GM23338 (cell line): ENCODE data around the gene CD1D. TPM values are rescaled to one million over a fixed set of nuclear protein-coding genes. Genes with fewer than 3 reads are reported as not detected.

Experiments used
- ATAC-seq: fragments of 200-7000 bp; cut with Tn5 transposase; 3 replicates; pipeline ENCODE4 v1.9.1; 2020
- DNase-seq: peaks from one replicate; pipeline ENCODE4 v3.0.0-alpha.2; 2015; ENCODE audit warnings: low spot score
- H2AFZ ChIP-seq: fragments of 200-600 bp; sonication (generic); 2 replicates; pipeline ENCODE4 v1.8.0; 2016; ENCODE audit warnings: antibody characterized with exemption, mild to moderate bottlenecking, moderate library complexity
- H3F3A ChIP-seq: fragments of 200-600 bp; sonication (generic); replicated peaks from 2 replicates; pipeline ENCODE4 v1.8.0; 2017; ENCODE audit warnings: antibody characterized with exemption, mixed run types, low read depth
- H3K27ac ChIP-seq: fragments of 200-600 bp; sonication (generic); 2 replicates; pipeline ENCODE4 v1.6.1; 2016; ENCODE audit warnings: low read depth
- H3K27me3 ChIP-seq: fragments of 200-600 bp; sonication (generic); 2 replicates; pipeline ENCODE4 v1.8.0; 2016; ENCODE audit warnings: mild to moderate bottlenecking, mixed run types, moderate library complexity; ENCODE audit not compliant: insufficient read depth
- H3K36me3 ChIP-seq: fragments of 200-600 bp; sonication (generic); 2 replicates; pipeline ENCODE4 v1.8.0; 2016; ENCODE audit warnings: mild to moderate bottlenecking; ENCODE audit not compliant: insufficient read depth
- H3K4me1 ChIP-seq: fragments of 200-600 bp; sonication (generic); 2 replicates; pipeline ENCODE4 v1.8.0; 2016; ENCODE audit warnings: mild to moderate bottlenecking, moderate library complexity; ENCODE audit not compliant: insufficient read depth
- H3K4me2 ChIP-seq: fragments of 200-600 bp; sonication (generic); 2 replicates; pipeline ENCODE4 v1.7.1; 2017; ENCODE audit warnings: mixed run types
- H3K4me3 ChIP-seq: fragments of 200-600 bp; sonication (generic); 2 replicates; pipeline ENCODE4 v1.6.1; 2016; ENCODE audit warnings: mixed run types
- H3K79me2 ChIP-seq: fragments of 200-600 bp; sonication (generic); replicated peaks from 2 replicates; pipeline ENCODE4 v1.8.0; 2017; ENCODE audit warnings: mild to moderate bottlenecking; ENCODE audit not compliant: insufficient read depth
- H3K9me2 ChIP-seq: fragments of 200-600 bp; sonication (generic); 2 replicates; pipeline ENCODE4 v1.8.0; 2017; ENCODE audit not compliant: insufficient read depth
- H4K20me1 ChIP-seq: fragments of 200-600 bp; sonication (generic); replicated peaks from 2 replicates; pipeline ENCODE4 v1.8.0; 2017; ENCODE audit warnings: mild to moderate bottlenecking; ENCODE audit not compliant: insufficient read depth
- H3K27ac Mint-ChIP-seq: 2 replicates; pipeline ENCODE4 v1.8.0; 2020; ENCODE audit warnings: inconsistent platforms, mild to moderate bottlenecking, moderate library complexity, mixed read lengths
- H3K27me3 Mint-ChIP-seq: 3 replicates; pipeline ENCODE4 v1.8.0; 2022; ENCODE audit warnings: low read depth, mild to moderate bottlenecking, moderate library complexity, mixed read lengths, inconsistent platforms; ENCODE audit not compliant: insufficient read depth, poor library complexity
- H3K36me3 Mint-ChIP-seq: 3 replicates; pipeline ENCODE4 v1.8.0; 2021; ENCODE audit warnings: low read depth, mild to moderate bottlenecking, inconsistent platforms, moderate library complexity, mixed read lengths
- H3K4me1 Mint-ChIP-seq: 3 replicates; pipeline ENCODE4 v1.8.0; 2020; ENCODE audit warnings: mild to moderate bottlenecking, inconsistent platforms, mixed read lengths
- H3K4me3 Mint-ChIP-seq: 3 replicates; pipeline ENCODE4 v1.8.0; 2021; ENCODE audit warnings: moderate library complexity, mild to moderate bottlenecking, inconsistent platforms, mixed read lengths
- H3K9me3 Mint-ChIP-seq: 3 replicates; pipeline ENCODE4 v1.8.0; 2020; ENCODE audit warnings: moderate library complexity, mild to moderate bottlenecking, inconsistent platforms, mixed read lengths
- CREB1 ChIP-seq: fragments of 250-450 bp; sonication (Bioruptor Pico); IDR thresholded peaks from 2 replicates; pipeline ENCODE4 v1.5.0; 2020; ENCODE audit warnings: low read depth, mild to moderate bottlenecking, moderate library complexity
- EZH2 ChIP-seq: fragments of 200-600 bp; sonication (generic); IDR thresholded peaks from one replicate; pipeline ENCODE4 v1.8.0; 2017; ENCODE audit warnings: antibody characterized with exemption, mild to moderate bottlenecking, low read depth; ENCODE audit not compliant: unreplicated experiment
- EZH2phosphoT487 ChIP-seq: fragments of 200-600 bp; sonication (generic); IDR thresholded peaks from one replicate; pipeline ENCODE4 v1.8.1; 2018; ENCODE audit warnings: antibody characterized with exemption; ENCODE audit not compliant: unreplicated experiment
- POLR2AphosphoS5 ChIP-seq: IDR thresholded peaks from 2 replicates; pipeline ENCODE4 v1.6.1; 2016; ENCODE audit warnings: antibody characterized with exemption, low read depth
- STAT1 ChIP-seq: IDR thresholded peaks from one replicate; pipeline ENCODE4 v1.6.1; 2016; ENCODE audit warnings: antibody characterized with exemption; ENCODE audit not compliant: unreplicated experiment
- ZNF114 ChIP-seq: fragments of 250-450 bp; sonication (Bioruptor Pico); IDR thresholded peaks from 2 replicates; pipeline ENCODE4 v1.5.0; 2020; ENCODE audit warnings: mild to moderate bottlenecking, moderate library complexity
- ZNF331 ChIP-seq: fragments of 250-450 bp; sonication (Bioruptor Pico); IDR thresholded peaks from 2 replicates; pipeline ENCODE4 v1.5.0; 2020; ENCODE audit warnings: low read depth, mild to moderate bottlenecking, moderate library complexity
- polyA plus RNA-seq: library from polyadenylated mRNA; unstranded; fragments of >200 nt; fragmentation: Nextera tagmentation; extraction: Ambion mirVana; gene quantifications from 2 replicates; pipeline ENCODE4 v1.2.1, GENCODE V29; 2016
- total RNA-seq: library from RNA; depleted of rRNA; stranded (reverse); fragments of >200 nt; shearing (Covaris generic); gene quantifications from 2 replicates; pipeline ENCODE4 v1.2.3, GENCODE V29; 2014
- TF ChIP-seq, protein P1 (sequence below): IDR thresholded peaks from 2 replicates; pipeline ENCODE4 v1.6.1; 2016; ENCODE audit warnings: antibody characterized with exemption
- TF ChIP-seq, protein P2 (sequence below), 2 experiments: fragments of 200-600 bp in 1 of 2; sonication (generic) in 1 of 2; conservative IDR thresholded peaks; 2 replicates each; pipeline versions ENCODE4 v1.5.1 to v1.6.1; 2016 to 2017; ENCODE audit warnings: antibody characterized with exemption in 2 of 2, low read depth in 2 of 2, mild to moderate bottlenecking in 2 of 2, moderate library complexity in 1 of 2
- TF ChIP-seq, protein P3 (sequence below): IDR thresholded peaks from one replicate; pipeline ENCODE4 v1.6.1; 2018; ENCODE audit warnings: antibody characterized with exemption; ENCODE audit not compliant: unreplicated experiment

The CD1D gene
- total and polyA plus RNA-seq, 2 experiments from 2014 or later = 1.5 to 2.7 TPM

DNA sequence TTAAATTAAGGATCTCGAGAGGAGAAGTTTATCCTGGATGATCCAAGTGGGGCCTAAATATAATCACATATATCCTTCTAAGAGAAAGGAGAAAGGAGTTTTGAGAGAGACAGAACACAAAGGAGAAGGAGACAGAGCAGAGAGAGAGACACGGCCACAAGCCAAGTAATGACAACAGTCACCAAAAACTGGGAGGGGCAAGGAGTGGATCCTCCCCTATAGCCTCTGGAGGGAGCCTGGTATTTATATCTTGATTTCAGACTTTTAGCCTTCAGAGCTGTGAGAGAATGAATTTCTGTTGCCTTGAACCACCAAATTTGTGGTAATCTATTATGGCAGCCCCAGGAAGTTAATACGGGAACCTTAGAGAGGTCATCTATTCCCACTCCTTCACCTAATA lies 49.5 kb upstream of the CD1D start (continued):
- TF ChIP-seq EZH2phosphoT487 = no peak
- TF ChIP-seq, protein P1, sequence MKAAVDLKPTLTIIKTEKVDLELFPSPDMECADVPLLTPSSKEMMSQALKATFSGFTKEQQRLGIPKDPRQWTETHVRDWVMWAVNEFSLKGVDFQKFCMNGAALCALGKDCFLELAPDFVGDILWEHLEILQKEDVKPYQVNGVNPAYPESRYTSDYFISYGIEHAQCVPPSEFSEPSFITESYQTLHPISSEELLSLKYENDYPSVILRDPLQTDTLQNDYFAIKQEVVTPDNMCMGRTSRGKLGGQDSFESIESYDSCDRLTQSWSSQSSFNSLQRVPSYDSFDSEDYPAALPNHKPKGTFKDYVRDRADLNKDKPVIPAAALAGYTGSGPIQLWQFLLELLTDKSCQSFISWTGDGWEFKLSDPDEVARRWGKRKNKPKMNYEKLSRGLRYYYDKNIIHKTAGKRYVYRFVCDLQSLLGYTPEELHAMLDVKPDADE = no peak
- TF ChIP-seq EZH2 = no peak
- TF ChIP-seq CREB1 (CRISPR knock-in tag) = no peak
- no peak for TF ChIP-seq ZNF114
- TF ChIP-seq, protein P2, sequence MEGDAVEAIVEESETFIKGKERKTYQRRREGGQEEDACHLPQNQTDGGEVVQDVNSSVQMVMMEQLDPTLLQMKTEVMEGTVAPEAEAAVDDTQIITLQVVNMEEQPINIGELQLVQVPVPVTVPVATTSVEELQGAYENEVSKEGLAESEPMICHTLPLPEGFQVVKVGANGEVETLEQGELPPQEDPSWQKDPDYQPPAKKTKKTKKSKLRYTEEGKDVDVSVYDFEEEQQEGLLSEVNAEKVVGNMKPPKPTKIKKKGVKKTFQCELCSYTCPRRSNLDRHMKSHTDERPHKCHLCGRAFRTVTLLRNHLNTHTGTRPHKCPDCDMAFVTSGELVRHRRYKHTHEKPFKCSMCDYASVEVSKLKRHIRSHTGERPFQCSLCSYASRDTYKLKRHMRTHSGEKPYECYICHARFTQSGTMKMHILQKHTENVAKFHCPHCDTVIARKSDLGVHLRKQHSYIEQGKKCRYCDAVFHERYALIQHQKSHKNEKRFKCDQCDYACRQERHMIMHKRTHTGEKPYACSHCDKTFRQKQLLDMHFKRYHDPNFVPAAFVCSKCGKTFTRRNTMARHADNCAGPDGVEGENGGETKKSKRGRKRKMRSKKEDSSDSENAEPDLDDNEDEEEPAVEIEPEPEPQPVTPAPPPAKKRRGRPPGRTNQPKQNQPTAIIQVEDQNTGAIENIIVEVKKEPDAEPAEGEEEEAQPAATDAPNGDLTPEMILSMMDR (conservative IDR thresholded peaks at IDR 0.05; ENCODE audit: low read depth in 2 of 2) = no peak

DNA sequence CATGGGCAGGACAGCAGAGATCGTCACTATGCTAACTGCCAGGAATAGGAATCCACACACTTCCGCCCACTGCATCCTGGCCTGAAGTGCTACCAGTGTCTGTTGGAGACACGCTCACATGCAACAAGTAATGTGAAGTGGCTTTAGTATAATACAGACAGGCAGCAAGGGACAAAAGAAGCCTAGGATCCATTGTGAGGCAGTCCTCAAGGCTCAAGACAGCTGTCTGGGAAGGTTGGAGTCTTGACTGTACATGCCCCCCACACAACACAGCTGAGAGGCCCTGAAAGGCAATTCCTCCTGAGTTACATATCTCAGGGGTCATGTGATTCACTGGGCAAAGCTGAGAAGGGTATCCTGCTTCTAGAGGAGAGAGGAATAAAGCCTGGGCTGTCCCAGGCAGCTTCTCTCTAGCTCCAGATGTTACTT lies 39.9 kb upstream of the CD1D start:
- no peak overlapping the region for H3K4me3 ChIP-seq
- no peaks in the 10 kb centered on the region for H3K79me2 ChIP-seq
- ATAC-seq = no peak
- Mint-ChIP-seq H3K27ac (no peak overlapping the region), H3K27me3 (no peaks in the 10 kb centered on the region), H3K36me3 (no peaks in the 10 kb centered on the region), H3K4me1 (no peaks in the 10 kb centered on the region), H3K9me3 (no peaks in the 10 kb centered on the region), H3K4me3 (no peak overlapping the region)
- H3K4me2 ChIP-seq = no peak overlapping the region
- H3K4me1 ChIP-seq = no peaks in the 10 kb centered on the region
- peak overlapping the region; percentile 47 for H2AFZ ChIP-seq
- H3F3A ChIP-seq = no peaks in the 10 kb centered on the region
- H3K36me3 ChIP-seq = no peaks in the 10 kb centered on the region; the same call in 1 of the 2 replicates
- H3K27ac ChIP-seq = no peak overlapping the region
- no peak for DNase-seq
- TF ChIP-seq EZH2phosphoT487 (no peak), STAT1 (no peak), POLR2AphosphoS5 (no peak), EZH2 (no peak), ZNF331 (CRISPR knock-in tag) (no peak), CREB1 (CRISPR knock-in tag) (no peak)
- TF ChIP-seq, protein P1 = no peak
- TF ChIP-seq, protein P3, sequence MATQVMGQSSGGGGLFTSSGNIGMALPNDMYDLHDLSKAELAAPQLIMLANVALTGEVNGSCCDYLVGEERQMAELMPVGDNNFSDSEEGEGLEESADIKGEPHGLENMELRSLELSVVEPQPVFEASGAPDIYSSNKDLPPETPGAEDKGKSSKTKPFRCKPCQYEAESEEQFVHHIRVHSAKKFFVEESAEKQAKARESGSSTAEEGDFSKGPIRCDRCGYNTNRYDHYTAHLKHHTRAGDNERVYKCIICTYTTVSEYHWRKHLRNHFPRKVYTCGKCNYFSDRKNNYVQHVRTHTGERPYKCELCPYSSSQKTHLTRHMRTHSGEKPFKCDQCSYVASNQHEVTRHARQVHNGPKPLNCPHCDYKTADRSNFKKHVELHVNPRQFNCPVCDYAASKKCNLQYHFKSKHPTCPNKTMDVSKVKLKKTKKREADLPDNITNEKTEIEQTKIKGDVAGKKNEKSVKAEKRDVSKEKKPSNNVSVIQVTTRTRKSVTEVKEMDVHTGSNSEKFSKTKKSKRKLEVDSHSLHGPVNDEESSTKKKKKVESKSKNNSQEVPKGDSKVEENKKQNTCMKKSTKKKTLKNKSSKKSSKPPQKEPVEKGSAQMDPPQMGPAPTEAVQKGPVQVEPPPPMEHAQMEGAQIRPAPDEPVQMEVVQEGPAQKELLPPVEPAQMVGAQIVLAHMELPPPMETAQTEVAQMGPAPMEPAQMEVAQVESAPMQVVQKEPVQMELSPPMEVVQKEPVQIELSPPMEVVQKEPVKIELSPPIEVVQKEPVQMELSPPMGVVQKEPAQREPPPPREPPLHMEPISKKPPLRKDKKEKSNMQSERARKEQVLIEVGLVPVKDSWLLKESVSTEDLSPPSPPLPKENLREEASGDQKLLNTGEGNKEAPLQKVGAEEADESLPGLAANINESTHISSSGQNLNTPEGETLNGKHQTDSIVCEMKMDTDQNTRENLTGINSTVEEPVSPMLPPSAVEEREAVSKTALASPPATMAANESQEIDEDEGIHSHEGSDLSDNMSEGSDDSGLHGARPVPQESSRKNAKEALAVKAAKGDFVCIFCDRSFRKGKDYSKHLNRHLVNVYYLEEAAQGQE = no peak
- TF ChIP-seq, protein P2 (conservative IDR thresholded peaks at IDR 0.05; ENCODE audit: low read depth in 2 of 2) = no peak
- no peaks in the 10 kb centered on the region for H3K27me3 ChIP-seq
- peaks cover 9% of the 10 kb centered on the region; the same call in 1 of the 2 replicates for H3K9me2 ChIP-seq
- H4K20me1 ChIP-seq = no peaks in the 10 kb centered on the region
